Umbilical cord (tissue), 2 donors: ENCODE measurements around the gene HENMT1. TPM values are rescaled to one million over a fixed set of nuclear protein-coding genes. Genes with fewer than 3 reads are reported as not detected.

Experiments used
- DNase-seq: peaks from one replicate; pipeline ENCODE4 v3.0.0-alpha.2; 2015; ENCODE audit warnings: low spot score
- total RNA-seq: library from RNA; depleted of rRNA; stranded (reverse); fragments of >200 nt; gene quantifications from one replicate; pipeline ENCODE4 v1.2.3, GENCODE V29; 2014; ENCODE audit warnings: low replicate concordance; ENCODE audit not compliant: insufficient read depth

The HENMT1 gene
- total RNA-seq, 1 donor from 2014 or later = 16.9 TPM

GRCh38 chr1:108627951-108628350 is 32.9 kb downstream of the HENMT1 start:
- DNase-seq = no peak

DNA sequence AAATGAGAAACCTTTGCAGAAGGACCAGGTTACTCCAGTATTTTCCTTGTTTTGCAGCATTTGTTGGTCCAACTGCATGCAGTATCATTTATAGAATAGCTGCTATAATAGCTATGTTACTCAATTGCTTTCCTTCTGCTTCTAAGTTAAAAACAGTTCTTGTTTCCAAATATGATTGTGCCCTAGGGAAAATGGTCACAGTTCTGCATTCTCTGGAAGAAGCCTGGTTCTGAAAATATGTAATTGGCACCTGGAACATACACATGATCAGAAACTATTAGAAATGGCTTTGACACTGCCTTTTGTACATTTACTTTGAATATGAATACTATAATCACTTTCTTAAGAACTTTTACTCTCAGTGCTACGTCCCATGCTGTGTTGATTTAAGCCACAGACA is 33.6 kb downstream of the HENMT1 start:
- DNase-seq = no peak

DNA sequence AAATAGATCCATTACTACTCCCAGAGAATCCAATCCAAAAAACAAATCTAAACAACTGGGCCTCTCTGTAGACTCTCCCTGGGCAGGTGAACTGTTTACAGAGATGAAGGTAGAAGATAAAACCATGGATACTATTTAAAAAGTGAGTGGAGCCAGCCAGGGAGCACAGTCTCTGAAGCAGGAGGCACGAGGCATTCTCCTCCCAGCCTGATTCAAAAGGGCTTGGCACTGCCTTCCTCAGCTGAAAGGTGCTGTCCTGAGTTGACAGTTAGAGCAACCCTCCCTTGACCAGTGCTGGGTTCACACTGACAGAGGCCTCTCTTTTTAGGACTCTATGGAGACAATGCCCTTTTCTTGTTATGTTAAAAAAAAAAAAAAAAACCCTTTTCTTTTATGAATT is 36.8 kb downstream of the HENMT1 start:
- no peak for DNase-seq

- DNase-seq = no peak
Measured at GRCh38 chr1:108617724-108618056, 43.2 kb downstream of the HENMT1 start.

DNA sequence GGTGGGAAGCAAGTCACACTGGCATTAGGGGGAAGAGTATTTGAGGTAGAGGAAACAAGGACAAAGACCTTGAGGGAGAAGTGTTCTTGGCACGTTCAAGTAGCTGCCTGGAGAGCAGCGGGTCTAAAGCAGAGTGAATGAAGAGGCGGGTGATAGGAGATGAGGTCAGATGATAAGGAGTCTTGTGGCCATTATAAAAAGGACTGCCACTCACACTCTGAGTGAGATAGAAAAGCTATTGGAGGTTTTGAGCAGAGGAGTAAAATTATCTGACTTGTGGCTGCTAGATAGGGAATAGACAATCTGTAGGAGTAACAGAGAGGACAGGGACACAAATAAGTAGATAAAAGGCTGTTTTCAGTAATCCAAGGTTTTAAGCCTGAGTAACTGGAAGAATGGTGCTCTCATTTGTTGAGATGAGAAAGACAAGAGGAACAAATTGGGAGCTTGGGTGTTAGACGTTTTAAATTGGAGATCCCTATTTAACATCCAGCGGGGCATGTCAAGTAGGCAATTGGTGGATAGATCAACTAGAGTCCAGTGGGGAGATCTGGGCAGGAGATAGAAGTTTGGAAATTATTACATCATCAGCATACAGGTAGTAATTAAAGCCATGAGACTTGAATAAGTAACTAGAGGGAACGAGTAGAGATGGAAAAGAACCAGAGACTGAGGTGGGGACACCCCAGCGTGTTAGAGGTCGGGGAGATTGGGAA is 43.7 kb downstream of the HENMT1 start:
- DNase-seq = no peak

- no peak for DNase-seq
Measured at GRCh38 chr1:108615544-108615943, 45.3 kb downstream of the HENMT1 start.

DNA sequence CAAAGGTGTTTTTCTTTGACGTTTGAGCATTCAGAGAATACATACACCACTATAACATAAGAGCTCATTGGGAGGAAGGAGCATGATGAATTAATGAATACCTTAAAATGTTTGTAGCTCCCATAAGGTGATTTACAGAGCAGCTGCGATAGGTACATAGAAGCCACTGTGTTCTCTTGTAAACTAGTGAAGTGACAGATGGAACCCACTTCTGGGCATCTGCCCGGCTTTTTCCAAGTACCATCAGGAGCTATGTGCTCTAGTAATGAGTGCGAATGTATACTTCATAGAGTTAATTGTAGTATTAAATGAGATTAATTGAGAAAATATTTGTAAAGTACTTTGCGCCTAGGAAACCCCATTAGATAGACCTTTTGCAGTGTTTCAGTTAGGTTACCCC is 48.4 kb downstream of the HENMT1 start:
- no peak for DNase-seq

- DNase-seq = no peak
Measured at GRCh38 chr1:108611984-108612383, 48.9 kb downstream of the HENMT1 start.

- no peak for DNase-seq
Measured at GRCh38 chr1:108610073-108610472, 50.8 kb downstream of the HENMT1 start.

- DNase-seq = peak; percentile 31
Measured at GRCh38 chr1:108609483-108610049, 51.3 kb downstream of the HENMT1 start.

GRCh38 chr1:108606478-108606877 is 54.4 kb downstream of the HENMT1 start:
- DNase-seq = no peak

DNA sequence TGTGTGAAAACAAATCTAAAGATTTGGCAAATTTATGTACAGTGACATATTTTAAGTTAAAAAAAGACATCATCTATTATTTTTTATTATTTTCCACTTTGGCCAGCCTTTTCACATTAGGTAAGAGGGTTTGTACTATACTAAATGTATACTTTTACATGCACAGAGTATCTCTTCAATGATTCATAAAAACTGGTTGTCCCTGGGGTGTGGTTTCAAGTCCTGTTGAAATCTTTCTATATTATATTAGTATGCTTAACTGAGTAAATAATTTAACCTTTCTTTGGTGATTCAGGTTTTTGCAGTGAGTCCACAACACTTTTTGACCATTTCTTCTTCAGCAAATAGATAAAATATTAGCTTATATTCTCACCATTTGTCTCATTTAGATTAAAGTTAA is 55.3 kb downstream of the HENMT1 start:
- DNase-seq = no peak

- DNase-seq = no peak
Measured at GRCh38 chr1:108601708-108602410, 59.0 kb downstream of the HENMT1 start.

DNA sequence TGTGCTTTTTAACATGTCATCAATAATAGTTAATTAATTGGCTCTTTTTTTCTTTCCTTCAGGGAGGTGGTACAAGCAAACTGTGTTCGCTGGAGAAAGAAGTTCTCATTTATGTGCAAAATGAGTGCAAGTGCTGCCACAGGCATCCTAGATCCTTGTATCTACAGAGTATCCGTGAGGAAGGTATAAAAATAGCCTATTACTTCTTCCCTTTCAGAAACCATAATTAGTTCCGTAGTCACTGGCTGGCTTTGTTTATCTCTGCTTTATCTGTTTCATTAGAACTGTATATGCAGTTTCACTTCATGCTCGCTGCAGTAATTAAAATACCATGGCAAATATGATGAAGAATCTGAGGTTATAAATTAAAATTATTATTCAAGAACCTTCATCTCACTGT is 60.4 kb downstream of the HENMT1 start:
- no peak for DNase-seq

- no peak for DNase-seq
Measured at GRCh38 chr1:108598340-108598739, 62.6 kb downstream of the HENMT1 start.

Other genes with a start within 250 kb of the HENMT1 start
- gene NBPF6, start 210.8 kb downstream of the HENMT1 start, total RNA-seq = not detected
- 29.9 TPM for gene EEIG2, start 101.0 kb downstream of the HENMT1 start, total RNA-seq
- gene PRPF38B, start 31.2 kb upstream of the HENMT1 start, total RNA-seq = 15.6 TPM
- gene FNDC7, start 51.8 kb upstream of the HENMT1 start, total RNA-seq = 0.48 TPM
- 78.0 TPM for gene STXBP3, start 85.6 kb upstream of the HENMT1 start, total RNA-seq
- gene AKNAD1, start 196.0 kb upstream of the HENMT1 start, total RNA-seq = 2.2 TPM
- gene GPSM2, start 215.9 kb upstream of the HENMT1 start, total RNA-seq = 22.4 TPM